Stimulated activated CD8-positive, alpha-beta memory T cell treated with anti-CD3 and anti-CD28 coated beads, Interleukin-7, amount 100 ng/mL, for 4 hours (primary cell): Measurements from ENCODE around the gene DAPK2.

Experiments
- DNase-seq, 2 donors: peaks; one replicate each; pipeline ENCODE4 v3.0.0-alpha.2; 2020; ENCODE audit warnings: low read depth in 2 of 2

Gene DAPK2

GRCh38 chr15:64024172-64025050 is 21.9 kb downstream of the DAPK2 start:
- no peak for DNase-seq

GRCh38 chr15:64023220-64023619 is 23.1 kb downstream of the DAPK2 start:
- DNase-seq = no peak

- DNase-seq = no peak
Observed at GRCh38 chr15:64022571-64022970, 23.7 kb downstream of the DAPK2 start.

- DNase-seq = no peak
Observed at GRCh38 chr15:64019764-64020163, 26.5 kb downstream of the DAPK2 start.

GRCh38 chr15:64017591-64018163 is 28.6 kb downstream of the DAPK2 start:
- DNase-seq = no peak

- no peak for DNase-seq
Observed at GRCh38 chr15:64017082-64017588, 29.1 kb downstream of the DAPK2 start.

- no peak for DNase-seq
Observed at GRCh38 chr15:64016257-64016656, 30.0 kb downstream of the DAPK2 start.

GRCh38 chr15:64014995-64015394 is 31.3 kb downstream of the DAPK2 start:
- DNase-seq = no peak

- DNase-seq = no peak
Observed at GRCh38 chr15:64013179-64014062, 32.9 kb downstream of the DAPK2 start.

- DNase-seq = no peak
Observed at GRCh38 chr15:64011736-64012135, 34.5 kb downstream of the DAPK2 start.

GRCh38 chr15:64010719-64011118 is 35.6 kb downstream of the DAPK2 start:
- DNase-seq = peak; percentile 80 to 83

GRCh38 chr15:64009798-64010261 is 36.5 kb downstream of the DAPK2 start:
- DNase-seq = peak; percentile 19 to 30

- no peak for DNase-seq
Observed at GRCh38 chr15:64009241-64009640, 37.0 kb downstream of the DAPK2 start.

- no peak for DNase-seq
Observed at GRCh38 chr15:64008177-64008576, 38.1 kb downstream of the DAPK2 start.

GRCh38 chr15:64006642-64007041 is 39.6 kb downstream of the DAPK2 start:
- DNase-seq = no peak

- no peak for DNase-seq
Observed at GRCh38 chr15:64004587-64004986, 41.7 kb downstream of the DAPK2 start.

GRCh38 chr15:64004056-64004455 is 42.2 kb downstream of the DAPK2 start:
- DNase-seq = no peak

- no peak for DNase-seq
Observed at GRCh38 chr15:64003182-64003581, 43.1 kb downstream of the DAPK2 start.

- DNase-seq = no peak
Observed at GRCh38 chr15:64001148-64001547, 45.1 kb downstream of the DAPK2 start.

GRCh38 chr15:64000183-64000951 is 45.9 kb downstream of the DAPK2 start:
- no peak for DNase-seq

GRCh38 chr15:63999177-63999576 is 47.1 kb downstream of the DAPK2 start:
- DNase-seq = no peak
